Fibroblast of pulmonary artery (primary cell): ENCODE data around the gene HUNK.
"Not testable (repeated sequence)": the region's sequence is repeated elsewhere in the genome, so short reads cannot be mapped to it uniquely, and the experiment has no call there.

Experiments
- DNase-seq: peaks from one replicate; pipeline ENCODE4 v3.0.0-alpha.2; 2010; ENCODE audit warnings: low read depth
- H3K4me3 ChIP-seq: replicated peaks from 2 replicates; pipeline ENCODE4 v1.5.1; 2011; ENCODE audit warnings: low read depth, mild to moderate bottlenecking, control low read depth, low read length, moderate library complexity
- CTCF ChIP-seq: IDR thresholded peaks from 2 replicates; pipeline ENCODE4 v1.5.1; 2011; ENCODE audit warnings: mild to moderate bottlenecking, control low read depth, low read length, inconsistent platforms; ENCODE audit errors: missing control alignments

HUNK gene

GRCh38 chr21:31870472-31871193 is 2.2 kb upstream of the HUNK start:
- no peak for TF ChIP-seq CTCF
- no peak for DNase-seq
- H3K4me3 ChIP-seq = no peak overlapping the region

GRCh38 chr21:31871371-31871770 is 1.4 kb upstream of the HUNK start:
- not testable (repeated sequence) for DNase-seq

DNA sequence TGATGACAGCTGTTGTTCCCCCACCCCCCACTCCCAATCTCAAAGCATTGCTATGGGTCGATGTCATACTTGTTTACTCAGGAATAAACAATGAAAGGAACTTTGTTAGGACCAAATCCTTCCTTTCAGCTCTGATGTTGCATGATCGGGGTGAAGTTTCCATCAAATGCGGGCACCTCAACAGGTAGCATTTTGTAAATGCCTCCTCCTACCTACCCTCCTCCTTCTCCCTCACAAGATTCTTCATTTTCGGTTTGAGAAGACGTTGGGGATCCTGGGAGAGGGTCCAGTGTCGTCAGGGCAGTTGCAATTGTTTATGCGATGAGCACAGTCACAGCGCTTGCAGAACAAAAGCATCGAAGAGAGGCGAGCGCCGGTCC is 758 bp upstream of the HUNK start:
- DNase-seq = no peak
- no peak for TF ChIP-seq CTCF
- H3K4me3 ChIP-seq = no peak overlapping the region

More at GRCh38 chr21:31871371-31871770, 1.4 kb upstream of the HUNK start:
- H3K4me3 ChIP-seq = not testable (repeated sequence)

- peak overlapping the region; percentile 22 for H3K4me3 ChIP-seq
- no peak for DNase-seq
- no peak for TF ChIP-seq CTCF
Observed at GRCh38 chr21:31873275-31873695, 465 bp downstream of the HUNK start.

GRCh38 chr21:31873696-31874599 is 1.1 kb downstream of the HUNK start:
- H3K4me3 ChIP-seq = no peak overlapping the region
- TF ChIP-seq CTCF = no peak
- DNase-seq = no peak

- DNase-seq = no peak
- no peak overlapping the region for H3K4me3 ChIP-seq
- no peak for TF ChIP-seq CTCF
Observed at GRCh38 chr21:31874812-31875212, 2.0 kb downstream of the HUNK start.

- H3K4me3 ChIP-seq = no peak overlapping the region
- TF ChIP-seq CTCF = no peak
Observed at GRCh38 chr21:31875496-31876015, 2.7 kb downstream of the HUNK start.

More at GRCh38 chr21:31875496-31876015, 2.7 kb downstream of the HUNK start:
- DNase-seq = no peak
